PFSK-1 (cell line): ENCODE measurements around the gene GDPD1. TPM values are rescaled to one million over a fixed set of nuclear protein-coding genes. Genes with fewer than 3 reads are reported as not detected.

ENCODE experiments used
- FOXP2 ChIP-seq: optimal IDR thresholded peaks from 2 replicates; pipeline ENCODE3; 2011; ENCODE audit warnings: borderline replicate concordance, control low read depth, inconsistent platforms; ENCODE audit not compliant: insufficient read depth; ENCODE audit errors: extremely low read length, extremely low read depth
- POLR2AphosphoS5 ChIP-seq: IDR thresholded peaks from 2 replicates; pipeline ENCODE4 v1.6.1; 2012; ENCODE audit warnings: low read depth, mild to moderate bottlenecking, control low read depth, low read length, moderate library complexity
- REST ChIP-seq, 2 experiments: IDR thresholded peaks; 2 replicates each; pipeline versions ENCODE4 v1.6.1 to v1.8.0; 2011 to 2012; ENCODE audit warnings: low read depth in 2 of 2, low read length in 2 of 2, control low read depth in 1 of 2, inconsistent platforms in 1 of 2, mild to moderate bottlenecking in 1 of 2, moderate library complexity in 1 of 2; ENCODE audit not compliant: insufficient read depth in 1 of 2
- SIN3A ChIP-seq: IDR thresholded peaks from 2 replicates; pipeline ENCODE4 v1.6.1; 2012; ENCODE audit warnings: mild to moderate bottlenecking, low read length, moderate library complexity, borderline replicate concordance; ENCODE audit not compliant: insufficient read depth
- TAF1 ChIP-seq: IDR thresholded peaks from 2 replicates; pipeline ENCODE4 v1.6.1; 2012; ENCODE audit warnings: low read length, control low read depth, borderline replicate concordance; ENCODE audit not compliant: insufficient read depth
- polyA plus RNA-seq: library from polyadenylated mRNA; unstranded; fragments of >200 nt; gene quantifications from one replicate; pipeline ENCODE4 v1.2.1, GENCODE V29; 2012; ENCODE audit warnings: low read depth, missing spikeins; ENCODE audit not compliant: insufficient read length

The GDPD1 gene
- 3.8 TPM for polyA plus RNA-seq

- TF ChIP-seq POLR2AphosphoS5 (peak; percentile 80), SIN3A (no peak), FOXP2 (peak; percentile 93), TAF1 (peak; percentile 56; the same call in 1 of the 2 replicates)
Observed at GRCh38 chr17:59220328-59221158, at the start of gene GDPD1. GDPD1 (plus strand) TSS chr17:59220511; CDS start chr17:59220610, 99 bp downstream.

GRCh38 chr17:59172436-59173004 is 47.8 kb upstream of the GDPD1 start:
- no peak for TF ChIP-seq FOXP2

- TF ChIP-seq REST (IDR thresholded peaks at IDR 0.05; ENCODE audit: insufficient read depth in 1 of 2, low read depth in 2 of 2, low read length in 2 of 2) (no peak), POLR2AphosphoS5 (no peak), SIN3A (no peak), FOXP2 (no peak), TAF1 (no peak)
Observed at GRCh38 chr17:59174671-59175070, 45.6 kb upstream of the GDPD1 start.

- TF ChIP-seq SIN3A (no peak), TAF1 (no peak), POLR2AphosphoS5 (no peak), REST (IDR thresholded peaks at IDR 0.05; ENCODE audit: insufficient read depth in 1 of 2, low read depth in 2 of 2, low read length in 2 of 2) (no peak), FOXP2 (no peak)
Observed at GRCh38 chr17:59175076-59175475, 45.2 kb upstream of the GDPD1 start.

- no peak for TF ChIP-seq TAF1
Observed at GRCh38 chr17:59178266-59178985, 41.9 kb upstream of the GDPD1 start.

- TF ChIP-seq TAF1 (no peak), SIN3A (no peak), POLR2AphosphoS5 (no peak), FOXP2 (no peak), REST (IDR thresholded peaks at IDR 0.05; ENCODE audit: insufficient read depth in 1 of 2, low read depth in 2 of 2, low read length in 2 of 2) (no peak)
Observed at GRCh38 chr17:59180626-59181025, 39.7 kb upstream of the GDPD1 start.
